ENCODE data around the gene TM6SF1. TPM values are rescaled to one million over a fixed set of nuclear protein-coding genes. Genes with fewer than 3 reads are reported as not detected.

The TM6SF1 gene
- total RNA-seq, 1 experiment from 2014 or later, result not detected

DNA sequence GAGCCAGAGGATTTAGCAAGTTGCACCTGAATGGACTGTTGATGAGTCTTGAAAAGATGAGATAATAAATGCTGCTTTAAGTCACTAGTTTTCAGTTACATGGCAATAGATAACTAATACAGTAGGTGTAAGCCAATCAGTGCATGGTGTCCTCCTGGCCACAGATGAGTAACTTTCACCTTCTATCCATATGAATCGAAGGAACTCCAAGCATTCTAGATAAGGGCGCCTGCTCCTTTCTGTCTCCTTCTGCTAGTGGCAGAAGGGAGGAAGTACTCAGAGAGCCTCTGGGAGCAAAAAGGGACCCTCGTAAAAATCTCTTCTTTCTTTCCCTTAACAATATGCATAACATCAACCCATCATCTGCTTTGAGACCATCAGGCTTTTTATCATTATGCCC is 37.3 kb downstream of the TM6SF1 start:
- ChIA-PET POLR2A (ENCODE audit: unreplicated experiment) (no interaction called here), CTCF (no interaction called here)
- H3K27me3 ChIP-seq (ENCODE audit: low read length), result no peaks in the 10 kb centered on the region
- H3K79me2 ChIP-seq (ENCODE audit: low read length), result no peaks in the 10 kb centered on the region
- peaks cover 17% of the 10 kb centered on the region for H3K36me3 ChIP-seq (ENCODE audit: low read depth, low read length)
- ATAC-seq (no peak), DNase-seq (no peak)
- H4K20me1 ChIP-seq (ENCODE audit: low read length), result no peaks in the 10 kb centered on the region
- intact Hi-C loops (cut with micrococcal nuclease), result no loop called here
- H3K4me3 ChIP-seq (ENCODE audit: low read length), result no peak overlapping the region
- H3K4me1 ChIP-seq (ENCODE audit: insufficient read depth, low read length), result no peaks in the 10 kb centered on the region
- H3K27ac ChIP-seq (ENCODE audit: low read length), result no peak overlapping the region
- TF ChIP-seq, protein P1, sequence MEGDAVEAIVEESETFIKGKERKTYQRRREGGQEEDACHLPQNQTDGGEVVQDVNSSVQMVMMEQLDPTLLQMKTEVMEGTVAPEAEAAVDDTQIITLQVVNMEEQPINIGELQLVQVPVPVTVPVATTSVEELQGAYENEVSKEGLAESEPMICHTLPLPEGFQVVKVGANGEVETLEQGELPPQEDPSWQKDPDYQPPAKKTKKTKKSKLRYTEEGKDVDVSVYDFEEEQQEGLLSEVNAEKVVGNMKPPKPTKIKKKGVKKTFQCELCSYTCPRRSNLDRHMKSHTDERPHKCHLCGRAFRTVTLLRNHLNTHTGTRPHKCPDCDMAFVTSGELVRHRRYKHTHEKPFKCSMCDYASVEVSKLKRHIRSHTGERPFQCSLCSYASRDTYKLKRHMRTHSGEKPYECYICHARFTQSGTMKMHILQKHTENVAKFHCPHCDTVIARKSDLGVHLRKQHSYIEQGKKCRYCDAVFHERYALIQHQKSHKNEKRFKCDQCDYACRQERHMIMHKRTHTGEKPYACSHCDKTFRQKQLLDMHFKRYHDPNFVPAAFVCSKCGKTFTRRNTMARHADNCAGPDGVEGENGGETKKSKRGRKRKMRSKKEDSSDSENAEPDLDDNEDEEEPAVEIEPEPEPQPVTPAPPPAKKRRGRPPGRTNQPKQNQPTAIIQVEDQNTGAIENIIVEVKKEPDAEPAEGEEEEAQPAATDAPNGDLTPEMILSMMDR (conservative IDR thresholded peaks at IDR 0.05; ENCODE audit: low read depth, low read length), result no peak
- TF ChIP-seq EZH2phosphoT487 (IDR thresholded peaks at IDR 0.05; ENCODE audit: borderline replicate concordance, low read length) (no peak), EZH2 (IDR thresholded peaks at IDR 0.05; ENCODE audit: low read length, unreplicated experiment) (no peak)
- H3K9me3 ChIP-seq (ENCODE audit: low read length), result no peaks in the 10 kb centered on the region
- H3K9ac ChIP-seq (ENCODE audit: low read length), result no peak overlapping the region
- no TSS peak for BruUV-seq (replicated peaks)
- H3K9me2 ChIP-seq (replicated peaks; ENCODE audit: low read length), result no peaks in the 10 kb centered on the region
- no peak overlapping the region for H3K4me2 ChIP-seq (ENCODE audit: low read length)
- H3F3A ChIP-seq (ENCODE audit: low read length, unreplicated experiment), result no peaks in the 10 kb centered on the region
- no peak overlapping the region for H2AFZ ChIP-seq (ENCODE audit: low read length)

DNA sequence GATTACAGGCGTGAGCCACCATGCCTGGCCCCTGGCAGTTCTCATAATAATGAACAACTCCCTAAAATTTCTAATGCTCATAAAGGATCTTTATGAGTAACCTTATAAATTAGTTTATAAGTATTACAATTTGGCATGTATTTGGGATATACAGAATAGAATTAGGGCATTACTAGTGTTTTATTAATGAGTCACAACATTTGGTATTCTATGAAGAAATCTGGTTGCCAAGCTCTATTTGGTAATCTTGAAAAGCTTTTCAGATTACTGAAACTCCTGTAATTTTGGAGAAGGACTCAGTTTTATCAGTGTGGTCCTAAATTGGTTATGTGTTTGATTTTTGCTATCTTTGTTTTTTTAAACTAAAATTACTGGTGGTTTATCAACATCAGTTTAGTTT is 45.8 kb downstream of the TM6SF1 start:
- no TSS peak for BruUV-seq (replicated peaks)
- Histone ChIP-seq H3K9ac (ENCODE audit: low read length) (no peak overlapping the region), H2AFZ (ENCODE audit: low read length) (no peak overlapping the region), H3K4me2 (ENCODE audit: low read length) (no peak overlapping the region), H3K27me3 (ENCODE audit: low read length) (no peaks in the 10 kb centered on the region), H3K27ac (ENCODE audit: low read length) (no peak overlapping the region), H4K20me1 (ENCODE audit: low read length) (no peaks in the 10 kb centered on the region), H3F3A (ENCODE audit: low read length, unreplicated experiment) (no peaks in the 10 kb centered on the region), H3K36me3 (ENCODE audit: low read depth, low read length) (peaks cover 27% of the 10 kb centered on the region; the same call in 1 of the 2 replicates), H3K9me3 (ENCODE audit: low read length) (no peaks in the 10 kb centered on the region), H3K4me3 (ENCODE audit: low read length) (no peak overlapping the region), H3K79me2 (ENCODE audit: low read length) (no peaks in the 10 kb centered on the region), H3K4me1 (ENCODE audit: insufficient read depth, low read length) (peaks cover 12% of the 10 kb centered on the region), H3K9me2 (replicated peaks; ENCODE audit: low read length) (no peaks in the 10 kb centered on the region)
- TF ChIP-seq, protein P1 (conservative IDR thresholded peaks at IDR 0.05; ENCODE audit: low read depth, low read length), result no peak
- TF ChIP-seq EZH2 (IDR thresholded peaks at IDR 0.05; ENCODE audit: low read length, unreplicated experiment), result no peak
- POLR2A ChIA-PET (ENCODE audit: unreplicated experiment), result no interaction called here
- intact Hi-C loops (cut with micrococcal nuclease), result loop anchor here (5.0 to 10.0 kb wide), 2 partner anchors 54 to 98 kb away; partner anchors contain the start of gene HDGFL3
- peak; percentile 57 for ATAC-seq
- CTCF ChIA-PET, result no interaction called here
- peak; percentile 43 for DNase-seq

DNA sequence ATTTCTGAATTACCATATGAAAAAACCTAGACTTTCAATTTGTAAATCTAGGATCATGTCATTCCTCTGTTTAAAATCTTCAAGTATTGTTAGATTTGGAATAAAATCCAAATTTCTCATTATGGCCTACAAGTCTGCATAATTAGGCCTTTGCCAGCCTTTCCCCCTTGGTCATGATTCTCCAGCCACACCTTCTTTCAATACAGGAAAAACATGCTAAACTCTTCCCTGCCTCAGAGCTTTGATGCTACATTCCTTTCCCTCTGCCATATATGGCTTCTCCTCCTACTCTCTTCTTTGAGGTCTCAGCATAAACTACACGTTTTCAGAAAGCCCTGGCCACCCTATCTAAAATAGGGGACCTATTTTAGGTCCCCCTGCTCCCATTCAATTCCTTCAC is 48.5 kb downstream of the TM6SF1 start:
- H4K20me1 ChIP-seq (ENCODE audit: low read length), result no peaks in the 10 kb centered on the region
- no peak overlapping the region for H3K9ac ChIP-seq (ENCODE audit: low read length)
- H3K36me3 ChIP-seq (ENCODE audit: low read depth, low read length), result peaks cover 11% of the 10 kb centered on the region; the same call in 1 of the 2 replicates
- H3F3A ChIP-seq (ENCODE audit: low read length, unreplicated experiment), result no peaks in the 10 kb centered on the region
- TF ChIP-seq EZH2 (IDR thresholded peaks at IDR 0.05; ENCODE audit: low read length, unreplicated experiment), result no peak
- TF ChIP-seq, protein P1 (conservative IDR thresholded peaks at IDR 0.05; ENCODE audit: low read depth, low read length), result no peak
- TF ChIP-seq EZH2phosphoT487 (IDR thresholded peaks at IDR 0.05; ENCODE audit: borderline replicate concordance, low read length), result no peak
- DNase-seq (no peak), ATAC-seq (no peak)
- ChIA-PET POLR2A (ENCODE audit: unreplicated experiment) (no interaction called here), CTCF (no interaction called here)
- H3K27ac ChIP-seq (ENCODE audit: low read length), result no peak overlapping the region
- no peak overlapping the region for H2AFZ ChIP-seq (ENCODE audit: low read length)
- intact Hi-C loops (cut with micrococcal nuclease), result loop anchor here (10.0 kb wide), 1 partner anchor 101 kb away; no protein-coding TSS in a partner anchor
- H3K4me1 ChIP-seq (ENCODE audit: insufficient read depth, low read length), result peaks cover 16% of the 10 kb centered on the region
- no peaks in the 10 kb centered on the region for H3K79me2 ChIP-seq (ENCODE audit: low read length)
- no peaks in the 10 kb centered on the region for H3K9me2 ChIP-seq (replicated peaks; ENCODE audit: low read length)
- H3K27me3 ChIP-seq (ENCODE audit: low read length), result no peaks in the 10 kb centered on the region
- BruUV-seq (replicated peaks), result no TSS peak
- H3K4me3 ChIP-seq (ENCODE audit: low read length), result no peak overlapping the region
- no peak overlapping the region for H3K4me2 ChIP-seq (ENCODE audit: low read length)
- no peaks in the 10 kb centered on the region for H3K9me3 ChIP-seq (ENCODE audit: low read length)

All from PC-3 (cell line).